SJSA1 (cell line): ENCODE results near the gene WFDC10B. TPM values are rescaled to one million over a fixed set of nuclear protein-coding genes. Genes with fewer than 3 reads are reported as not detected.
"Not testable (repeated sequence)": the region's sequence is repeated elsewhere in the genome, so short reads cannot be mapped to it uniquely, and the experiment has no call there.

Source experiments
- DNase-seq, 2 experiments: peaks; one replicate each; pipeline ENCODE4 v3.0.0-alpha.2; 2015 to 2020; ENCODE audit warnings: low spot score in 2 of 2, low read depth in 1 of 2
- H3K27ac ChIP-seq: fragments of 250-450 bp; sonication (Bioruptor Pico); 2 replicates; pipeline ENCODE4 v1.5.1; 2020; ENCODE audit warnings: mild to moderate bottlenecking, moderate library complexity
- H3K27me3 ChIP-seq: fragments of 250-450 bp; sonication (Bioruptor Pico); replicated peaks from 2 replicates; pipeline ENCODE4 v1.5.1; 2020; ENCODE audit warnings: mild to moderate bottlenecking, moderate library complexity
- H3K36me3 ChIP-seq: fragments of 250-450 bp; sonication (Bioruptor Pico); 2 replicates; pipeline ENCODE4 v1.5.1; 2020; ENCODE audit warnings: mild to moderate bottlenecking
- H3K4me1 ChIP-seq: fragments of 250-450 bp; sonication (Bioruptor Pico); replicated peaks from 2 replicates; pipeline ENCODE4 v1.6.1; 2021; ENCODE audit warnings: mild to moderate bottlenecking
- H3K4me3 ChIP-seq: fragments of 250-450 bp; sonication (Bioruptor Pico); 2 replicates; pipeline ENCODE4 v1.5.1; 2020; ENCODE audit warnings: mild to moderate bottlenecking
- H3K9me3 ChIP-seq: fragments of 250-450 bp; sonication (Bioruptor Pico); replicated peaks from 2 replicates; pipeline ENCODE4 v1.5.1; 2020; ENCODE audit warnings: mild to moderate bottlenecking
- total RNA-seq: library from RNA; depleted of rRNA; stranded (reverse); fragments of >200 nt; shearing (Covaris generic); gene quantifications from 2 replicates; pipeline ENCODE4 v1.2.3, GENCODE V29; 2014; rRNA removed

WFDC10B gene
- total RNA-seq, result not detected in 2 replicates

DNA sequence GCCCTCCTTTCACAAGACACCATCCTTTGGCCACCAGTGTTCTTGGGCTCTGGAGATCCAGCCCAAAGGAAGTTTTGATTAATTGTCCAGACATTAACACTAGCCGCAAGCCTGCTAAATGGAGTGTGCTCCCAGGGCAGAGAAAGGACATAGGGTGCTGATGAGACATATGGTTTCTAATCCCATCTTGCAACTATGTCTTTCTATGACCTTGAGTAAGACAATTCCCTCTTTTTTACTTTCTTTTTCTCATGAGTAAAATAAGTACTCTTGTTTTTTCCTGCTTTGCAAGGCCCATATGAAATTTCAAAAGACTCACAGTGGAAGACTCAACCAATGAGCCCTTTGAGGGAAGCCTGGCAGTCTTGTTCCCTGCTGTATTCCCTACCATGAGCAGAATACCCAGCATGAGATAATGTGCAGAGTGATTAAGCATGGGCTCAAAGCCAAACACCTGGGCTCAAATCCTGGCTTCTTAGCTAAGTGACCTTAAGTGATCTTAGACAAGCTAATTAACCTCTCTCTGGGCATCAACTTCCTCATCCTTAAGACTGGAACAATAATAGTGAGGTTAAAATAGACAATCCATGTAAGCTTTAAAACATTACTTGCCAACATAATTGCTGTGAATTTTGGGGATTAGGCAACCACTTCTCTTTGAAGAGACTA is at the start of gene WFDC10B:
Gene WFDC10B, minus strand, starts transcription at position 51 of the 669 bp plus-strand sequence. CDS start 19,027 bp downstream, outside the sequence.
- Histone ChIP-seq H3K27ac (no peak within 1 kb of the TSS), H3K27me3 (peaks cover 3% of the 10 kb centered on the region; the same call in 1 of the 2 replicates), H3K36me3 (no peaks in the 10 kb centered on the region), H3K4me1 (no peaks in the 10 kb centered on the region), H3K9me3 (no peaks in the 10 kb centered on the region), H3K4me3 (no peak within 1 kb of the TSS)
- no peak for DNase-seq

DNA sequence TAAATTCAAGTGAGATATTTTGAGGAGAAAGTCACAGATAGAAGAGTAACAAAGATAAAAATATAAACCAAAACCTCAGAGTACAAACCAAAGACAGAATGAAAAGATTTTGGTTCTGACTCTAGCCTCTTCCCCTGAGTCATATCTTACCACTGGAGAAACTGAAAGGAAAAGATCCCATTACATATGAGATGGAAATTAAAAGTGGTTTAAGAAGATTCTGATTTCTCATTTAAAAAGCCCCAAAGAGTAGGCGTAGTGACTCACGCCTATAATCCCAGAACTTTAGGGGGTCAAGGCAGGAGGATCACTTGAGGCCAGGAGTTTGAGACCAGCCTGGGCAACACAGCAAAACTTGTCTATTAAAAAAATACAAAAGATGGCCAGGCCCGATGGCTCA is 47.9 kb upstream of the WFDC10B start:
- peaks cover 13% of the 10 kb centered on the region; the same call in 1 of the 2 replicates for H3K27me3 ChIP-seq
- H3K36me3 ChIP-seq, result no peaks in the 10 kb centered on the region
- H3K9me3 ChIP-seq, result no peaks in the 10 kb centered on the region
- H3K4me1 ChIP-seq, result no peaks in the 10 kb centered on the region
- no peak for DNase-seq
- no peak overlapping the region for H3K27ac ChIP-seq
- no peak overlapping the region for H3K4me3 ChIP-seq

DNA sequence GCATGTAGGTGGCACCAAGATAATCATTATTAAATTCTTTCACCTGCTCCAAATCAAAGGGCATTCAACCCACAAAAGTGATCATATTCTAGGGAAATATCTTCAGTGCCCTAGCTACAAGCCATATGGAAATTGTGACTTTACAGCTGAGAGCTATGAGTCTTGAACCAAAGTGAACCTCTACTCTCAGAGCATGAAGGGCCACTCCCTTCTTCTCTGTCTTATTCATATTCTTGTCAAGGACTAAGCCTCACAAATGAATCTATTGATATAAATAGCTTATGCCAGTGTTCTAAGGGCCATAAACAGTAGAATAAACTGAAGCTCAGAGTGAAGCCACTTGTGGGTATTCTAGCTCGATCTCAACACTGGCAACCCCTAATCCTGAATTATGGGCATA is 46.9 kb upstream of the WFDC10B start:
- no peak overlapping the region for H3K27ac ChIP-seq
- no peak for DNase-seq
- H3K9me3 ChIP-seq, result no peaks in the 10 kb centered on the region
- no peaks in the 10 kb centered on the region for H3K4me1 ChIP-seq
- H3K4me3 ChIP-seq, result no peak overlapping the region
- H3K36me3 ChIP-seq, result no peaks in the 10 kb centered on the region
- peaks cover 19% of the 10 kb centered on the region for H3K27me3 ChIP-seq

DNA sequence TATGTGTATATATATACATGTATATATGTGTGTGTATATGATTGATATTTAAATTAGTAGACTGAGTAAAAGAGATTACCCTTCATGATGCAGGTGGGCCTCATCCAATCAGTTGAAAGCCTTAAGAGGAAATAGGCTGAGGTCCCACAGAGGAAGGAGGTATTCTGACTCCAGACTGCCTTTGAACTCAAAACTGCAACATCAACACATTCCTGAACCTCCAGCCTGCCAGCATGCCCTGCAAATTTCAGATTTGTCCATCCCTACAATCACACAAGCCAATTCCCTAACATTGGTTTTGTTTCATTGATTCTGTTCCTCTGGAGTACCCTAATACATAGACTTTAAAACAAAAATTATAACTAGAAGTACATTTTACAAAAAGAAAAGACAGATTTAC is 40.2 kb upstream of the WFDC10B start:
- H3K9me3 ChIP-seq, result no peaks in the 10 kb centered on the region
- H3K27ac ChIP-seq, result no peak overlapping the region
- no peaks in the 10 kb centered on the region for H3K36me3 ChIP-seq
- H3K27me3 ChIP-seq, result peaks cover 13% of the 10 kb centered on the region
- no peak for DNase-seq
- no peaks in the 10 kb centered on the region for H3K4me1 ChIP-seq
- H3K4me3 ChIP-seq, result no peak overlapping the region

DNA sequence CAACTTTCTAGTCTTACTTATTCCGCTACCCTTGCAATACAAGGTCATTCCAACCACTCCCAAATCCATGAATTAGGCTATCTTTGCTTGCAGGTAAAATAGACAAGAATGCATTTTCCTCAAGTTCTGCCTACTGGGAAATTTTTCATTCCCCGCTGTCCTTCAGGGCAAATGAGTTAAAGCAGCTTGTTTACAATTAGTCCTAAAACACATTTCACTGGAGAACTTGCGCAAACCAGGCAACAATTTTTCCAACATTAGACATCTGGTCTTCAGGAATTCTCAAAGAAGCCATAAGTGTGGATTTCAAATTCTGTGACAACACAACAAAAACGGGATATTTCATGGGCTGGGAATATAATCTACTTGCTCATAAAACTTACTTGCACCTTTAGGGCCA is 37.8 kb upstream of the WFDC10B start:
- H3K4me1 ChIP-seq, result no peaks in the 10 kb centered on the region
- DNase-seq, result no peak
- no peak overlapping the region for H3K27ac ChIP-seq
- no peak overlapping the region for H3K4me3 ChIP-seq
- H3K9me3 ChIP-seq, result no peaks in the 10 kb centered on the region
- H3K27me3 ChIP-seq, result peaks cover 5% of the 10 kb centered on the region
- no peaks in the 10 kb centered on the region for H3K36me3 ChIP-seq

DNA sequence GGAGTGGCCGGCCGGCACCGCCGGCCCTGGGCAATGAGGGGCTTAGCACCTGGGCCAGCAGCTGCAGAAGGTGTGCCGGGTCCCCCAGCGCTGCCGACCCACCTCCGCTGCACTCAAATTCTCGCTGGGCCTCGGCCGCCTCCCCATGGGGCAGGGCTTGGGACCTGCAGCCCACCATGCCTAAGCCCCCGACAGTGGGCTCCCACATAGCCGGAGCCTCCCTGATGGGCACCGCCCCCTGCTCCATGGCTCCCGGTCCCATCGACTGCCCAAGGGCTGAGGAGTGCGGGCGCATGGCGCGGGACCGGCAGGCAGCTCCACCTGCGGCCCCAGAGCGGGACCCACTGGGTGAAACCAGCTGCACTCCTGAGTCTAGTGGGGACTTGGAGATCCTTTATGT is 31.2 kb upstream of the WFDC10B start:
- Histone ChIP-seq H3K4me3 (no peak overlapping the region), H3K27ac (no peak overlapping the region), H3K36me3 (no peaks in the 10 kb centered on the region), H3K4me1 (no peaks in the 10 kb centered on the region), H3K9me3 (no peaks in the 10 kb centered on the region), H3K27me3 (no peaks in the 10 kb centered on the region; the same call in 1 of the 2 replicates)
- no peak for DNase-seq

DNA sequence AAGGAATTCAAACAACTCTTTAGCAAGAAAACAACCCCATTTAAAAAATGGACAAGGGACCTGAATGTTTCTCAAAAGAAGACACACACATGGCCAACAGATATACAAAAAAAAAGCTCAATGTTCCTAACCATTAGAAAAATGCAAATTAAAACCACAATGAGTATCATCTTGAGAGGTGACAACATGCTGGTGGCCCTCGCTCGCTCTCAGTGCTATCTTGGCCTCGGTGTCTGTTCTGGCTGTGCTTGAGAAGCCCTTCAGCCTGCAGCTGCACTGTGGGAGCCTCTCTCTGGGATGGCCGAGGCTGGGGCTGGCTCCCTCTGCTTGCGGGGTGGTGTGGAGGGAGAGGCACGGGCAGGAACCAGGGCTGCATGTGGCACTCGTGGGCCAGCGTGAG is 30.7 kb upstream of the WFDC10B start:
- H3K27ac ChIP-seq, result no peak overlapping the region
- H3K27me3 ChIP-seq, result no peaks in the 10 kb centered on the region; the same call in 1 of the 2 replicates

DNA sequence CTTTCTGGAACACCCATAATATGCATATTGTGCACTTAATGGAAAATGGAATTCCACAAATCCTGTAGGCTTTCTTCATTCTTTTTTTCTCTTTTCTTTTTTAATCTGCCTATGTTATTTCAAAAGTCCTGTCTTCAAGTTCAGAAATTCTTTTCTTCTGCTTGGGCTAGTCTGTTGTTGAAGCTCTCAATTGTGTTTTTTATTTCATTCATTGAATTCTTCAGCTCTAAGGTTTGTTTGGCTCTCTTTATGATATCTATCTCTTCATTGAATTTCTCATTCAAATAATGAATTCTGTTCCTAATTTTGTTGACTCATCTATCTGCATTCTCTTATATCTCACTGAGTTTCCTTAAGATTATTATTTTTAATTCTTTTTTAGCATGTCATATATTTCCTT is 27.4 kb upstream of the WFDC10B start:
- no peak overlapping the region for H3K4me3 ChIP-seq
- DNase-seq, result no peak
- H3K9me3 ChIP-seq, result no peaks in the 10 kb centered on the region
- H3K27me3 ChIP-seq, result no peaks in the 10 kb centered on the region
- no peak overlapping the region for H3K27ac ChIP-seq
- H3K36me3 ChIP-seq, result no peaks in the 10 kb centered on the region
- H3K4me1 ChIP-seq, result no peaks in the 10 kb centered on the region

More for the DNA sequence above, 30.7 kb upstream of the WFDC10B start:
- no peak for DNase-seq
- Histone ChIP-seq H3K36me3 (no peaks in the 10 kb centered on the region), H3K4me1 (no peaks in the 10 kb centered on the region), H3K9me3 (no peaks in the 10 kb centered on the region), H3K4me3 (no peak overlapping the region)

DNA sequence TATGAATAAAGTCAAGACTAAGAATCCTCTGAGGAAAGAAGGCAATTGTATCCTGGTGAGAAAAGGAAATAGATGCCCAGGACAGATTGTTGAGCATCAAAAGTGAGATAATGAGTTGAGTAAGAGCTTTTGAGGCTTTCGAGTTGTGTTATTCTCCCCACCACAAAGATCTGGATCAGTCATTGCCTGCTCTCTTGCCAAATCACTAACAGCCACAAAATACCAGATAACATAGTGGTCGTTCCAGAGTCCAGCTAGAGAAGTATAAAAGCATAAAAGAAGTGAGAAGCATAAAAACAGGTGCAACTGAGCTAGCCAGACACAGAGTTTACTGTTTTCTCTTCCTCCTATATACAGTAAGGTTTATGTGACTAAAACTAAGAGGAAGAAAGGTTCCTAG is 22.2 kb upstream of the WFDC10B start:
- no peak overlapping the region for H3K4me3 ChIP-seq
- H3K9me3 ChIP-seq, result no peaks in the 10 kb centered on the region
- H3K36me3 ChIP-seq, result no peaks in the 10 kb centered on the region
- H3K4me1 ChIP-seq, result no peaks in the 10 kb centered on the region
- H3K27me3 ChIP-seq, result no peaks in the 10 kb centered on the region; the same call in 1 of the 2 replicates
- no peak for DNase-seq
- H3K27ac ChIP-seq, result no peak overlapping the region

DNA sequence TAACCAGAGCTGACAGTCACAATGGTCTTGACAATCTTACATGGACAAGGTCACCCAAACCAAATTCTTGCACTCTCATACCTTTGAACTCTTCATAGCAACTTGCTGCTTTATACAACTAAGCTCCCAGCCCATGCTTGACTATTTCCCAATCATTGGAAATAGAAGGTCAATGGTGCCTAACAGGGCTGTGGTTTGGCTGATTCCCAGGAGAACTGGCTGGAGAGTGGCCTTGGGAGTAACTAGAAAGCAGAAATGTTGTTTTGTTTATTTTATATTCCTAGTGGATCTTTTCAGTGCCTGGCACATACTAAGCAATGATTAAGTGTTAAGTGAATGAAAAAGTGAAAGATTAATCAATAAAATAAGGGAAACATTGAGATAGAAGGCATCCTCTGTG is 20.3 kb upstream of the WFDC10B start:
- H3K27ac ChIP-seq, result no peak overlapping the region
- H3K4me1 ChIP-seq, result no peaks in the 10 kb centered on the region
- H3K9me3 ChIP-seq, result no peaks in the 10 kb centered on the region
- no peaks in the 10 kb centered on the region for H3K36me3 ChIP-seq
- DNase-seq, result no peak
- no peaks in the 10 kb centered on the region; the same call in 1 of the 2 replicates for H3K27me3 ChIP-seq
- no peak overlapping the region for H3K4me3 ChIP-seq

DNA sequence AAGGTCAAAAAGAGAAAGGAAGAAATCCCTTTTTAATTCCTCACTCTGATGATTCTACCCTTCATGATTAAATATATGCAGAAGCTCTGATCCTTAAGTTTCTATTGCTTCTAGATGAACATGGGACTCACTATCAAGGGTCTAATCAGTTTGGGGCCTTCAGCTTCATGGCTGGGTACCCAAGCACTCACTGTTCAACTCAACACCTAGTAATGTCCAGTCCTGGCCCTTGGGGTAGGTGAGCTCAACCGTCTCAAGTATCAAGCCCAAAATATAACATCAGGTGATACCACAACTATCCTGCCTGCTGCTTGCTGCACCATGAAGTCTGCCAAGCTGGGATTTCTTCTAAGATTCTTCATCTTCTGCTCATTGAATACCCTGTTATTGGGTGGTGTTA is 17.2 kb upstream of the WFDC10B start, which contains the start of gene SPINT4:
Gene SPINT4, plus strand, starts transcription at position 301 of the 400 bp plus-strand sequence. Its CDS starts 21 bp downstream, at position 322.
- Histone ChIP-seq H3K27me3 (no peaks in the 10 kb centered on the region; the same call in 1 of the 2 replicates), H3K27ac (no peak within 1 kb of the TSS), H3K4me1 (no peaks in the 10 kb centered on the region), H3K36me3 (no peaks in the 10 kb centered on the region), H3K9me3 (no peaks in the 10 kb centered on the region), H3K4me3 (no peak within 1 kb of the TSS)
- no peak for DNase-seq

DNA sequence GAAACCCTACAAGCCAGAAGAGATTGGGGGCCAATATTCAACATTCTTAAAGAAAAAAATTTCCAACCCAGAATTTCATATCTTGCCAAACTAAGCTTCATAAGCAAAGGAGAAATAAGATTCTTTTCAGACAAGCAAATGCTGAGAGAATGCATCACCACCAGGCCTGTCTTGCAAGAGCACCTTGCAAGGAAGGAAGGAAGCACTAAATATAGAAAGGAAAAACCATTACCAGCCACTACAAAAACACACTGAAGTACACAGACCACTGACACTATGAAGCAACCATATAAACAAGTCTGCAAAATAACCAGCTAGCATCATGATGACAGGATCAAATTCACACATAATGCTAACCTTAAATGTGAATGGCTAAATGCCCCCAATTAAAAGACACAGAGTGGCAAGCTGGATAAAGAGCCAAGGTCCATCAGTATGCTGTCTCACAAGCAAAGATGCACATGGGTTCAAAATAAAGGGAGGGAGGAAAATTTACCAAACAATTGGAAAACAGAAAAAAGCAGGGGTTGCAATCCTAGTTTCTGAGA is 11.4 kb upstream of the WFDC10B start:
- not testable (repeated sequence) for H3K4me1 ChIP-seq, H3K4me3 ChIP-seq, H3K9me3 ChIP-seq, DNase-seq, H3K36me3 ChIP-seq, H3K27ac ChIP-seq, H3K27me3 ChIP-seq

DNA sequence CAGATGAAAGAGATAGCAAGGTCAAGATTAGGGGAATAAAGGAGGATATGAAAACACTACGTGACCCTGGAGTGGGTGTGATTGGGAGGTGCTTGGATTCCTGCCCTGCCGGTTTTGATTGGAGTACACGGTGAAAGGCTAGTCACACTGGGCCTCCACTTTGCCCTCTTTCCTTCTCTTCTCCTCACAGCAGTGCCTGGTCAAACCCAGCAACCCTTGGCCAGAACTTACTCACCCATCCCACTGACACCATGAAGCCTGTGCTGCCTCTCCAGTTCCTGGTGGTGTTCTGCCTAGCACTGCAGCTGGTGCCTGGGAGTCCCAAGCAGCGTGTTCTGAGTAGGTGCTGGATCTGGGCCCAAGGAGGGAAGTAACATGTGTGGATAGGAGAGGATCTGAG is 2.9 kb downstream of the WFDC10B start, which contains the start of gene WFDC13:
Gene WFDC13, plus strand, starts transcription at position 166 of the 400 bp plus-strand sequence. Its CDS starts 86 bp downstream, at position 252.
- H3K27me3 ChIP-seq, result peaks cover 11% of the 10 kb centered on the region; the same call in 1 of the 2 replicates
- DNase-seq, result no peak

DNA sequence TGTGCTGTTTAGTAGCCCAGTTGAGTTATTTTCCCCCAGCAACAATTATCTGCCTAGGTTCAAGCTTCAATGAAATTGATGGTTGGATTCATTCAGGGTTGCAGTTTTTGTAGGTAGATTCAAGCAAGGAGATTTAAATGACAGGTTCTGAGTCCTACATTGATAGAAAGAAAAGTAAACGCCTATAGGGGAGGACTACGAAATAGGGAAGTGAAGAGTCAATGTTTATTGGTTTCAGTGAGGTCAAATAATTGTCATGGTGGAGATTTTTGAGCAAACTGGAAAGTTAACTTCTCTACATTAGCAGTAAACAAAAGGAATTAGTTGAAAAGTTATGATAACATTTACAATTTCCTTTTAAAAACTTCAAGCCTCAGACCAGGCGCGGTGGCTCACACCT is 3.7 kb downstream of the WFDC10B start:
- DNase-seq, result no peak
- H3K27ac ChIP-seq, result no peak overlapping the region
- no peaks in the 10 kb centered on the region for H3K36me3 ChIP-seq
- H3K27me3 ChIP-seq, result peaks cover 11% of the 10 kb centered on the region; the same call in 1 of the 2 replicates
- H3K4me3 ChIP-seq, result no peak overlapping the region
- H3K4me1 ChIP-seq, result no peaks in the 10 kb centered on the region
- no peaks in the 10 kb centered on the region for H3K9me3 ChIP-seq

More for the DNA sequence above, 2.9 kb downstream of the WFDC10B start, which contains the start of gene WFDC13:
- H3K4me3 ChIP-seq, result no peak within 1 kb of the TSS
- no peaks in the 10 kb centered on the region for H3K9me3 ChIP-seq
- no peaks in the 10 kb centered on the region for H3K4me1 ChIP-seq
- no peak within 1 kb of the TSS for H3K27ac ChIP-seq
- no peaks in the 10 kb centered on the region for H3K36me3 ChIP-seq
